Fibroblast of skin of abdomen (primary cell): ENCODE measurements around the gene TMEM255A. TPM values are rescaled to one million over a fixed set of nuclear protein-coding genes. Genes with fewer than 3 reads are reported as not detected.
"Not testable (repeated sequence)": the region's sequence is repeated elsewhere in the genome, so short reads cannot be mapped to it uniquely, and the experiment has no call there.

Experiments used
- DNase-seq: peaks from one replicate; pipeline ENCODE4 v3.0.0-alpha.2; 2013
- polyA plus RNA-seq, 2 experiments: library from polyadenylated mRNA; unstranded; fragments of 120-200 nt; gene quantifications; one replicate each; pipeline ENCODE4 v1.2.1, GENCODE V29; 2013; ENCODE audit not compliant: insufficient read length in 2 of 2

TMEM255A gene
- 0.77 TPM for polyA plus RNA-seq (2013, experiment 1 of 2; ENCODE audit: insufficient read length)
- polyA plus RNA-seq (2013, experiment 2 of 2; ENCODE audit: insufficient read length), result 0.77 TPM

- DNase-seq, result peak; percentile 21
Observed at GRCh38 chrX:120310861-120311726, at the start of gene TMEM255A. Gene TMEM255A (minus strand): TSS chrX:120311461. CDS start chrX:120311309, 152 bp downstream.

GRCh38 chrX:120358737-120359456, 47.6 kb upstream of the TMEM255A start:
- peak; percentile 3 for DNase-seq

DNA sequence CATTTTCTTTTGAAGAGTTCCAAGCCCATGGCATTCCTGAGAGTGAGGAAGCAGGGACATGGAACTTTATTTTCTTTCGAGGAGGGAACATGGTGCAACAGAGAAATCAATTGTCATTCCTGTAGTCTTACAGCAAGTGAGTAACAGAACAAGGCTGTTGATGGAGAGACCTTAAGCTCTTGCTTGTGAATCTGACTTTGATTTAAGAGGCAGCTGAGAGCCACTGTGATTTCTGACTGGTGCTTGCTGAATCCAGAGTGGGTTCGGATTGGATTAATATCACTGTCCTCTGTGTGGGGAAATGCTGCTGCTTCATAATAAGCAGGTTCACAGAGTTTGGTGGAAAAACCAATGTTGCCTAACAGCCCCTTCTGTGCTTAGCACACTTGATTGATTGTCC, 45.9 kb upstream of the TMEM255A start:
- DNase-seq, result no peak

DNA sequence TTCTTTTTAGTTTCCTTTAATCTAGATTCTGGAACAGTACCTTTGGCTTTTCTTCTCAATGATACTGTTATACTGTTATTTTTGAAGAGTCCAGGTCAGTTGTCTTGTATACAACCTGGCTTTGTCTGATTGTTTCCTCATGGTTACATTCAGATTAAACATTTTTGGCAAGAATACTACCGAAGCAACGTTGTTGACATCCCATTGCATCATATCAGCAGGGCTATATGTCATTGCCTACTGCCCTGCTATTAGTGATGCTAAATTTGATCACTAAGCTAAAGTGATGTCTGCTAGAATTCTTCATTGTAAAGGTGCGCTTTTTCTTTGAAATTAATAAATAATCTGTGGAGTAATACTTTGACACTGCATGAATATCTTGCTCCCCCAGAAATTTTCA, 44.8 kb upstream of the TMEM255A start:
- DNase-seq, result no peak

- DNase-seq, result no peak
Observed at GRCh38 chrX:120350450-120351138, 39.3 kb upstream of the TMEM255A start.

GRCh38 chrX:120344566-120344965, 33.3 kb upstream of the TMEM255A start:
- DNase-seq, result not testable (repeated sequence)

DNA sequence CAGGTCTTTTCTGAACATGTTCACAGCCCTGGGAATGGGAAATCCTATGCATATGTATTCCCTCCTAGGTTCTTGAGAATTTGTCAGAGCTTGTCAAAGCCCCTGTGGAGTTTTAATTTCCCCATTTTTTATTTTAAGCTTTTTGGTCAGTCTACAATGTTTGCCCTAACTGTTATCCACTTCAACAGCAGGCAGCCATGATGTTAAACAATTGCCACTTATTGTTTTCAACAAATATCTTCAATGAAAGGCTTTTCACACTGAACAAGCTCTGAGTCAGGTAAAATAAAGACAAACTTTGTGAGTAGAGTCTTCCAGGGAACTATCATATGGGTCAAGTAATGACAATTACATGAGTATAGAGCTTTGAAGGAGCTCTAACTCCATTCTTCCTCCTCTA, 25.6 kb upstream of the TMEM255A start:
- DNase-seq, result no peak

- DNase-seq, result no peak
Observed at GRCh38 chrX:120335289-120335688, 24.0 kb upstream of the TMEM255A start.

GRCh38 chrX:120334603-120335002, 23.3 kb upstream of the TMEM255A start:
- DNase-seq, result no peak

DNA sequence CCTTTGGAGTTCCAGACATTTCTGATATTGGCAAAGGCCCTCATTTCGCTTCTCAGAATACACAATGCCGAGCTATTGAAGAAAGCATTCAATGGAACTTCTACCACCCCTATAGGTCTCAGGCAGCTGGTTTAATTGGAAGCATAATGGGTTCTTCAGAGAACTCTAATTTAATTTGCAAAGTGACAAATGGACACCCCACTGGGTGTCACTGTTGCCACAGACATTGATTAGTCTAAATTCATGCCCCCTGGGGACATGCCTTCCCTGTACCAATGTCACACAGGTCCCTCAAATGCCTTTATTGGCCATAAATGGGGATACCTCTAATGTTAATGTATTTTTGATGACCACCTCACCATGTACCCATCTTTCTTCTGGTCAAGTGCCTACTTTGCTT, 22.9 kb upstream of the TMEM255A start:
- no peak for DNase-seq

DNA sequence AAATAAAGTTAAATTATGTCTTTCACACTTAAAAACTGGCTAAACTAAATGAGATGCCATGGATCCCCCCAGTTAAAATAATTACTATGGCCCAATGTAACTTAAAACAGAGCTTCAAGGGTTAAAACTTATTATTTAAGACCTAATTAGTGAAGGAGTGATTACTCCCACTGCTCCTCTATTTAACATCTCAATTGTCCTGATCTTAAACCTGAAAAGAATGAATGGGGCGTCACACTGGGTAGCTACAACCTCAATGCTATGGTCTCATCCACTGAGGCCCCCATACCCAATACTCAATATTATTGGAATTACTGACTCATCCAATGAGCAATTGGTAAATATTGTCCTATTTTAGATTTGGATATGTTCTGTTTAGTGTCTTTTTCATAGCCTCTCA, 21.1 kb upstream of the TMEM255A start:
- DNase-seq, result no peak

GRCh38 chrX:120331116-120331515, 19.9 kb upstream of the TMEM255A start:
- DNase-seq, result no peak

DNA sequence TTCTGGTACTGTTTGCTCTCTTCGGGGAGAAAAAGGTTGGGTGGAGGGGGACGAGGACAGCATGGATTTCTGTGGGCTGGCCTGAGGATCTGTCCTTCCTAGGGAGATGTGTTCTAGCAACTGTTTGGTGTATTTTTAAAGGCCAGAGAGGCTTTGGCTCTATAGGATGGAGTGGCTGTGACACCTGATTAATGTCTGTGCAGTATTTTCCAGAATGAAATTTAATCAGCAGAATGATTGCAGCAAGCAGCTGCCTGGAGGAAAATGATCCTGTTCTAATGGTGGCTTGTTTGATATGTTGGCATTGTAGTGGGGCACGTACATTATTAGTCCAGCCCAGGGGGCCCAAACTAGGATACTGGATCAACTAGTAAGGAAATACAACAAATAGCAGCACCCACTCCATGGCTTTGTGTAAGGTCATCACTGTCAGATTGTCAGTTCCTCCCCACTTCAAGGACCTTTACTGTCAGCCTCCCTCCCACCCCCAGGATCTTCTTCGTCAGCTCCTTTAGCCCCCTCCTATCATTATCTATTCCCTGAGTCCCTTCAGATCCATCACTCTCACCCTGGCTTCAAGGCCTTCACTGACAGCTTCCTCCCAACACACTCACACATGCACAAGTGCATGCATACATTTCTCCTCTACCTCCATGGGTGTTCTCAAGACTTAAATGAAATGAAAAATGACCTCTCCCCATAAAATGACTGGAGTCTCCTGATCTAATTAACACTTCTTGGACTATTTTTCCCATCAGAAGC, 10.4 kb upstream of the TMEM255A start:
- DNase-seq, result no peak

DNA sequence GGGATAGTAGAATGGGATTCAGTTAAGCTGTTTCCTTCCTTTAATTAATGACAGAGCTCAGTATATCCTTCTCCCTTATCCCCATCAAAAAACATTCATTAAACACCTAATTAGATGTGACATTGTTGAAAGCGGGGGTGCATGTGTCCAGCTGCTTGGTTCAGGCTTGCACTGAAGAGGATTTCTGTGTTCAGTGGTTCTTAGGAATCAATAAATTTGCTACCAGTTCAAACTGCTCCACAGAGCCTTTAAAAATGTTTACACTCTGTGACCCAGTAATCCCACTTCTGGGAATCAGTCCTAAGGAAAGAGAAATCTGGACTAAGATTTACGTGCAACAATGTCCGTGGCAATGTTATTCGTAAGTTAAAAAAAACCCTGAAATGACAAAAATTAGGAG, 7.2 kb upstream of the TMEM255A start:
- no peak for DNase-seq

- peak; percentile 5 for DNase-seq
Observed at GRCh38 chrX:120316587-120317283, 5.5 kb upstream of the TMEM255A start.

DNA sequence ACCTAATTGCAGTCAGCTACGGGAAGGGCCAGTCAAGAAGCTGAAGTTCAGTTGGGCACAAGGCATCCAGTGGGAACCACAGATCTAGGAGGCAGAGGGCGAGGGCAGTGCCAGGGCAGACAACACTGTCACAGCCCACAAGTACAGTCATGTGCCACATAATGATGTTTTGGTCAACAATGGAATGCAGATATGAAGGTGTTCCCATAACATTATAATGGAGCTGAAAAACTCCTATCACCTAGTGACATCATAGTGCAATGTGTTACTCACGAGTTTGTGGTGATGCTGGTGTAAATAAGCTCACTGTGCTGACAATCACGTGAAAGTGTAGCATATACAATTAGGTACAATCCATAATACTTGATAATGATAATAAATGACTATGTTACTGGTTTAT, 4.5 kb upstream of the TMEM255A start:
- no peak for DNase-seq

- DNase-seq, result no peak
Observed at GRCh38 chrX:120311727-120312063, 434 bp upstream of the TMEM255A start.

GRCh38 chrX:120309873-120310705, 1.2 kb downstream of the TMEM255A start:
- DNase-seq, result peak; percentile 59

- DNase-seq, result peak; percentile 65
Observed at GRCh38 chrX:120308959-120309872, 2.0 kb downstream of the TMEM255A start.

DNA sequence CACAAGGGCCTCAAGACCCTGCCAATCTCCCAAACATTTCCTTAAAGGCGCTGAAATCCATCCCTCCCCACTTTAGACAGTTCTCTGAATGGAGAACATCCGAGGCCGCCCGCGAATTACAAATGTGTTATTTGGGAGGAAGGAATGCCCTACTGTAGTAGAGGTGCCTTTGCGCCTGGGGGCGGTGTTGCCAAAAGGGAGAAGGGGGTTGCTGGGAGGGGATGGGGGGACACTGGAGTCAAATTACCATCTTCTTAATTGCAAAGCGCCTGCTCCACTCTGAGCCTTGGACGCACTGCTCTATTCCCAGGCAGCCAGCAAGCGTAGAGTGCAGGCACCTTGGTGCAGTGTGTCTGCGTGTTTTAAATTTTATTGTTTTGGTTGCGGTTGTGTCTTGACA, 2.7 kb downstream of the TMEM255A start:
- no peak for DNase-seq
